Liver (tissue), 3 donors: ENCODE measurements around the gene CAPRIN2.

Source experiments
- CTCF ChIP-seq: fragments of 150-350 bp; IDR thresholded peaks from 2 replicates; pipeline ENCODE4 v1.5.1; 2017; ENCODE audit warnings: improper control_type of control experiment, low read depth, low read length; ENCODE audit not compliant: missing input control
- TAF1 ChIP-seq: conservative IDR thresholded peaks from 2 replicates; pipeline ENCODE4 v1.6.1; 2016; ENCODE audit warnings: antibody characterized with exemption, mild to moderate bottlenecking
- YY1 ChIP-seq: IDR thresholded peaks from 2 replicates; pipeline ENCODE4 v1.6.1; 2016; ENCODE audit warnings: antibody characterized with exemption, mild to moderate bottlenecking
- donor health status: healthy.
- donor health status: healthy.

- TF ChIP-seq CTCF (no peak), TAF1 (no peak), YY1 (no peak)
Measured at GRCh38 chr12:30739020-30739419, 15.7 kb downstream of the CAPRIN2 start.
